Left lung (tissue), 10 donors: Measurements from ENCODE around the gene BLOC1S3. TPM values are rescaled to one million over a fixed set of nuclear protein-coding genes. Genes with fewer than 3 reads are reported as not detected.

Source experiments
- ATAC-seq: fragments of 200-7000 bp; cut with Tn5 transposase; one replicate; pipeline ENCODE4 v1.9.1; 2020; ENCODE audit warnings: moderate library complexity
- DNase-seq, 4 donors: peaks; one replicate each; pipeline ENCODE4 v3.0.0-alpha.2; 2013 to 2020
- H3K27ac ChIP-seq, 2 donors: fragments of 200-600 bp; sonication (generic) in 1 of 2; one replicate each; pipeline versions ENCODE4 v1.5.0 to v1.8.0; 2020 to 2021
- H3K27me3 ChIP-seq, 2 donors: fragments of 200-600 bp; sonication (generic) in 1 of 2; one replicate each; pipeline versions ENCODE4 v1.5.0 to v1.8.0; 2020 to 2021
- H3K36me3 ChIP-seq, 2 donors: fragments of 200-600 bp; sonication (generic) in 1 of 2; one replicate each; pipeline versions ENCODE4 v1.5.0 to v1.8.0; 2020 to 2021
- H3K4me1 ChIP-seq, 2 donors: fragments of 200-600 bp; one replicate each; pipeline ENCODE4 v1.8.0; 2021
- H3K4me3 ChIP-seq, 2 donors: fragments of 200-600 bp; sonication (generic) in 1 of 2; one replicate each; pipeline versions ENCODE4 v1.5.0 to v1.8.0; 2020 to 2021; ENCODE audit warnings: mild to moderate bottlenecking in 1 of 2
- H3K9me3 ChIP-seq, 2 donors: fragments of 200-600 bp; sonication (generic) in 1 of 2; one replicate each; pipeline versions ENCODE4 v1.5.0 to v1.8.0; 2020 to 2021
- CTCF ChIP-seq, 2 donors: fragments of 200-600 bp; sonication (generic) in 1 of 2; IDR thresholded peaks; one replicate each; pipeline versions ENCODE4 v1.5.0 to v1.8.0; 2021; ENCODE audit warnings: antibody characterized with exemption in 2 of 2
- intact Hi-C, 2 donors: fragments of 100-400 bp; cut with DNase I; formaldehyde crosslinking; loops; one replicate each; pipeline versions ENCODE4 v1.11.2 to v1.14.2; 2022
- polyA plus RNA-seq, 6 donors: library from polyadenylated mRNA; unstranded; fragments of 120-200 nt; gene quantifications; one replicate each; pipeline ENCODE4 v1.2.1, GENCODE V29; 2013; ENCODE audit not compliant: insufficient read length in 6 of 6
- total RNA-seq, 2 donors: library from RNA; stranded (reverse); fragmentation: NEBNext Ultra II Directional; extraction: Animal tissue kit (Norgen Biotek cat#: 25700); gene quantifications; one replicate each; pipeline ENCODE4 v1.2.1, GENCODE V29; 2021
- donor health status: DM: no; HTN: yes; CAD: no.
- donor health status: DM: no; HTN: no; CAD: no.

BLOC1S3 gene
- total and polyA plus RNA-seq, 8 donors: 7.8 to 15.8 (median 9.8) TPM

- Histone ChIP-seq H3K27ac (no peak overlapping the region), H3K27me3 (no peaks in the 10 kb centered on the region), H3K36me3 (no peaks in the 10 kb centered on the region), H3K4me3 (no peak overlapping the region), H3K4me1 (no peaks in the 10 kb centered on the region), H3K9me3 (no peaks in the 10 kb centered on the region)
- intact Hi-C loops: loop anchor here in 1 of 2 donors (5.0 kb wide), 1 partner anchor 47 kb away; the partner anchor contains the start of gene EXOC3L2
- no peak for TF ChIP-seq CTCF (IDR thresholded peaks at IDR 0.05)
- ATAC-seq (peak; percentile 41), DNase-seq (peak in 1 of 4 donors; percentile 30)
Observed at GRCh38 chr19:45200568-45200967, 22.0 kb downstream of the BLOC1S3 start.

- no peak overlapping the region for H3K27ac ChIP-seq
- ATAC-seq (peak; percentile 89), DNase-seq (no peak)
- H3K4me3 ChIP-seq: no peak overlapping the region
- no peaks in the 10 kb centered on the region for H3K36me3 ChIP-seq
- no peaks in the 10 kb centered on the region for H3K27me3 ChIP-seq
- intact Hi-C loops: loop anchor here in 1 of 2 donors (5.0 kb wide), 1 partner anchor 45 kb away; the partner anchor contains the start of gene EXOC3L2
- no peaks in the 10 kb centered on the region for H3K4me1 ChIP-seq
- TF ChIP-seq CTCF (IDR thresholded peaks at IDR 0.05): no peak
- no peaks in the 10 kb centered on the region for H3K9me3 ChIP-seq
Observed at GRCh38 chr19:45202637-45203036, 24.1 kb downstream of the BLOC1S3 start.

GRCh38 chr19:45205810-45206209, 27.2 kb downstream of the BLOC1S3 start:
- TF ChIP-seq CTCF (IDR thresholded peaks at IDR 0.05): no peak
- ATAC-seq: no peak
- no peak overlapping the region for H3K4me3 ChIP-seq

GRCh38 chr19:45206328-45206727, 27.7 kb downstream of the BLOC1S3 start:
- Histone ChIP-seq H3K9me3 (no peaks in the 10 kb centered on the region), H3K36me3 (no peaks in the 10 kb centered on the region), H3K27ac (no peak overlapping the region), H3K4me3 (no peak overlapping the region), H3K27me3 (no peaks in the 10 kb centered on the region), H3K4me1 (peaks cover 0 to under 1% of the 10 kb centered on the region in 2 donors)
- TF ChIP-seq CTCF (IDR thresholded peaks at IDR 0.05): no peak
- DNase-seq: no peak
- no peak for ATAC-seq
- intact Hi-C loops: no loop called here

More at GRCh38 chr19:45205810-45206209, 27.2 kb downstream of the BLOC1S3 start:
- H3K9me3 ChIP-seq: no peaks in the 10 kb centered on the region
- no peak overlapping the region for H3K27ac ChIP-seq
- no peaks in the 10 kb centered on the region for H3K36me3 ChIP-seq
- intact Hi-C loops: no loop called here
- no peak for DNase-seq
- H3K4me1 ChIP-seq: no peaks in the 10 kb centered on the region
- H3K27me3 ChIP-seq: no peaks in the 10 kb centered on the region

GRCh38 chr19:45211751-45212381, 33.3 kb downstream of the BLOC1S3 start:
- no peaks in the 10 kb centered on the region for H3K9me3 ChIP-seq
- intact Hi-C loops: no loop called here
- peaks cover 22 to 34% of the 10 kb centered on the region in 2 donors for H3K27me3 ChIP-seq
- no peak overlapping the region for H3K4me3 ChIP-seq
- no peak for TF ChIP-seq CTCF (IDR thresholded peaks at IDR 0.05)
- ATAC-seq (peak; percentile 87), DNase-seq (peak in 3 of 4 donors; percentile 44 to 74 (median 69))
- peak overlapping the region in 1 of 2 donors; percentile 45 for H3K27ac ChIP-seq
- peaks cover 7 to 10% of the 10 kb centered on the region in 2 donors for H3K4me1 ChIP-seq
- H3K36me3 ChIP-seq: no peaks in the 10 kb centered on the region
